ENCODE results near the gene PRKCQ. TPM values are rescaled to one million over a fixed set of nuclear protein-coding genes. Genes with fewer than 3 reads are reported as not detected.

The PRKCQ gene
- total and polyA plus RNA-seq, 2 of the 8 experiments (the other 6 are each of a cell fraction or from before 2014, with no cell fraction given), result 9.1 to 22.6 TPM

GRCh38 chr10:6497620-6498019 lies 82.5 kb downstream of the PRKCQ start:
- Histone ChIP-seq H3K4me2 (ENCODE audit: insufficient read depth in 1 of 2, low read depth in 2 of 2, low read length in 2 of 2) (no peak overlapping the region), H3K14ac (ENCODE audit: insufficient read length) (no peak overlapping the region), H3K9ac (replicated peaks in 1 of 4; ENCODE audit: extremely low read depth in 1 of 4, low read depth in 3 of 4, low read length in 3 of 4) (no peak overlapping the region), H4K91ac (replicated peaks; ENCODE audit: insufficient read length, low read length) (no peak overlapping the region), H3K18ac (ENCODE audit: extremely low read depth, low read length) (no peak overlapping the region), H3K79me2 (ENCODE audit: control insufficient read depth in 1 of 2, insufficient read depth in 2 of 2, low read length in 2 of 2) (no peaks in the 10 kb centered on the region), H4K5ac (ENCODE audit: insufficient read length, low read depth, low read length) (no peak overlapping the region), H3K79me1 (ENCODE audit: low read depth, low read length) (no peaks in the 10 kb centered on the region), H3K56ac (replicated peaks; ENCODE audit: insufficient read length, low read depth, low read length) (no peak overlapping the region), H2BK120ac (replicated peaks; ENCODE audit: low read depth, low read length) (no peak overlapping the region), H3K23me2 (ENCODE audit: low read depth, low read length) (no peaks in the 10 kb centered on the region), H3K27ac (ENCODE audit: low read depth, low read length) (no peak overlapping the region), H2BK5ac (ENCODE audit: low read depth, low read length) (no peak overlapping the region), H4K20me1 (replicated peaks in 1 of 2; ENCODE audit: control insufficient read depth in 1 of 2, insufficient read depth in 2 of 2, low read length in 2 of 2) (peaks cover 0 to 1% of the 10 kb centered on the region in 2 experiments), H3K27me3 (replicated peaks in 1 of 4; ENCODE audit: control insufficient read depth in 3 of 4, extremely low read depth in 1 of 4, insufficient read depth in 3 of 4, low read length in 3 of 4) (no peaks in the 10 kb centered on the region), H2BK15ac (ENCODE audit: low read length) (no peak overlapping the region), H2BK20ac (ENCODE audit: low read length) (no peak overlapping the region), H2BK12ac (ENCODE audit: low read depth, low read length) (no peak overlapping the region), H4K8ac (ENCODE audit: extremely low read depth, insufficient read depth, low read length) (no peak overlapping the region), H3K9me3 (ENCODE audit: insufficient read depth in 2 of 2, low read depth in 1 of 2, low read length in 1 of 2) (no peaks in the 10 kb centered on the region), H2AK5ac (ENCODE audit: low read depth, low read length) (no peak overlapping the region), H3K4me1 (replicated peaks in 1 of 4; ENCODE audit: control insufficient read depth in 3 of 4, insufficient read depth in 4 of 4, low read length in 3 of 4) (no peaks in the 10 kb centered on the region), H2AFZ (ENCODE audit: low read length) (no peak overlapping the region), H3K4me3 (ENCODE audit: extremely low read depth in 1 of 4, insufficient read depth in 2 of 4, low read depth in 3 of 4, low read length in 4 of 4) (no peak overlapping the region), H3K4ac (replicated peaks; ENCODE audit: insufficient read length, low read depth, low read length) (no peak overlapping the region), H3K23ac (ENCODE audit: insufficient read length) (no peak overlapping the region), H3K36me3 (ENCODE audit: control insufficient read depth in 2 of 4, insufficient read depth in 4 of 4, low read length in 3 of 4) (peaks cover 0 to 4% (median 2%) of the 10 kb centered on the region in 4 experiments; a peak in 4 of 8 replicates)
- DNase-seq (ENCODE audit: low read depth in 1 of 2, low spot score in 2 of 2) (peak in 1 of 2 experiments; percentile 14), FAIRE-seq (no peak)
- 88% methylated on average over 4 of the region's 4 CpGs; no CpG with 5 or more reads in 1 of the 2 experiments for WGBS, 2 experiments (ENCODE audit: extremely low coverage in 1 of 2, insufficient coverage in 1 of 2, insufficient read length in 1 of 2, insufficient replicate concordance in 2 of 2, low coverage in 1 of 2, low lambda C conversion rate in 2 of 2, missing lambda C conversion rate in 1 of 2)
- ChIA-PET CTCF (ENCODE audit: partially characterized antibody) (interaction anchor here (1.5 to 1.9 kb wide), 3 partner anchors 14 to 170 kb away, joined by 3 to 4 read pairs (median 4); no protein-coding TSS in a partner anchor), POLR2A (ENCODE audit: partially characterized antibody) (no interaction called here)
- TF ChIP-seq BACH1 (IDR thresholded peaks at IDR 0.05; ENCODE audit: low read length) (no peak), RNF2 (IDR thresholded peaks at IDR 0.05; ENCODE audit: borderline replicate concordance, low read depth, low read length, missing control alignments, poor library complexity, severe bottlenecking) (no peak), YY1 (IDR thresholded peaks at IDR 0.05; ENCODE audit: low read depth, low read length) (no peak), ASH2L (IDR thresholded peaks at IDR 0.05; ENCODE audit: low read length) (no peak), CTCF (IDR thresholded peaks at IDR 0.05; ENCODE audit: control extremely low read depth in 1 of 3, insufficient read depth in 1 of 3, low read depth in 1 of 3, low read length in 3 of 3) (no peak), NANOG (IDR thresholded peaks at IDR 0.05; ENCODE audit: insufficient read depth, low read depth, low read length, poor library complexity, severe bottlenecking) (no peak), KDM5A (IDR thresholded peaks at IDR 0.05; ENCODE audit: low read length) (no peak), SIN3A (conservative IDR thresholded peaks at IDR 0.05 in 1 of 2, IDR thresholded peaks at IDR 0.05 in 1 of 2; ENCODE audit: low read depth in 1 of 2, low read length in 2 of 2) (no peak), CHD1 (IDR thresholded peaks at IDR 0.05; ENCODE audit: low read depth, low read length) (no peak), SP2 (IDR thresholded peaks at IDR 0.05; ENCODE audit: low read length) (no peak), MAFK (IDR thresholded peaks at IDR 0.05; ENCODE audit: low read depth, low read length) (no peak), CREB1 (IDR thresholded peaks at IDR 0.05) (no peak)
